Colon (tissue), 2 donors: ENCODE results near the gene ROBO1.

Experiments used
- FAIRE-seq: peaks from 2 replicates; lab custom pipeline; 2012; peaks lifted over from hg19 to GRCh38; lab: Jason Lieb, UNC
- donor health status: control.
- donor health status: control.

Gene ROBO1

DNA sequence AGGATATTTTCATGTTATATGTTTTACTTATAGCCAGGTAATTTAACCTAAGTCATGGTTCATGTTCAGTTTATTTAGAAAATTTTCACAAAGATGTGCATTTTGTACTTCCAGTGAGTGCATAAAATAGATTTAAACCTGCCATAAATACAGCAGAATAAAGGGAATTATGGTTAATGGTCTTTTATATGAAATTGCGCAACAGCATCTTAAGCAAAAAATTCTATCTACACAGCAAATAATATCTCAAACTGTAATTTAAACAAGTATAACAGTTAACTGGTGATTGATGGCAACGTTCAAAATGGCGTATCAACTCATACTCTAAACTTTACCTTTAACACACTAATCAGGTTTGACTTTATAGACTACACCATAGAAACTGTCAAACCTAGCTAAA, 97.6 kb downstream of the ROBO1 start:
- FAIRE-seq: no peak

DNA sequence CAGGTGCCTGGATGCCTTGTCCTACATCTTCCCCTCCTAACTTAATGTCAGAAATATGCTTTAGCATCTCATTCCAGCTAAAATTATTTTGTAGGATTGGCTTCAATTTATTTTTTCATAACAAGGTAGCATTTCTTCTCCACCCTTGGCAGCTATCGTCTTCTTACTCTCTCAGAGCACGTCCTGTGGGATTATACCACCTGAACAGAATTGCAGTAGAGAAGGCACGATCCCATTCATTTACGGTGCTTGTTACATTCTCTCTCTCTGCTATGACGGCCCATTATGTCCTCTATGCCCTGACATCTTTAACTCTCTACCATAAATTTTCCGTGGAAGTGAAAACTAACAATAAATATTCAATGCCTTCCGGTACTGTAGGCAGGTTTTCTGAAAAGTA, 103.3 kb downstream of the ROBO1 start:
- FAIRE-seq: no peak

DNA sequence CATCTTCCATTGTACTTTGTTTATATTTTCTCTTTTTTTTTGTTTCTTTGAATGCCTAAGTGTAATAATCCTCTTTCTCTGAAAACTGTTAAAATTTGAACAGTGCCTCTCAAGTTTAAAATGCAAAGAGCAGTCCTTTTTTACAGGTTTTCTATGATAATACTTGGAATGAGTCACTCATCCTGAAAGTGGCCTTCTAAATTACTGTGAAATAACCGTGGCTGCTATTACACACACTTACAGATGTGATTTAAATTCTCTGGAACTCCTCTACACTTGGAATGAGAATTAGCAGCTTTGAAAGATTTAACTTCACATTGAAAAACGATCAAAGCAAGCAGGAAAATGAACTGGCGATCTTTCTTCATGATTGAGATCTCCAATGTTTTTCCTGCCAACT, 105.9 kb downstream of the ROBO1 start:
- no peak for FAIRE-seq

GRCh38 chr3:79657076-79657475, 110.7 kb downstream of the ROBO1 start:
- FAIRE-seq: no peak

DNA sequence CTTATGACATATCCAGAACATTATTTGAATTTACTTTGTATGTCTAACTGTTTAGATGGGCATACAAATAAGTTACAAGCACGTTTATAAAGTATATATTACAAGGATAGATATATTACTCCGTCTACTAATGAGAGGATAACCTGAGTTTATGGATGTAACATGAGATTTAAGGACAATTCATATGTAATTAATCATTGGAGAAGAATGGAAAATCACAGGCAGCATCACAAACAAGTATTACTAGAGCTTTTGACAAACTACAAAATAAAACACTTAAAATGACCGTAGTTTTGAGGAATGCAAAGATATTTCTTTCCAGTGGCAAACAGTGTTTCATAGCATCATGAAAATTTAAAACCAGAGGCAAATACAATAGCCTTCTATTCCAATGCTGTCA, 113.8 kb downstream of the ROBO1 start:
- FAIRE-seq: no peak

GRCh38 chr3:79653266-79653830, 114.5 kb downstream of the ROBO1 start:
- no peak for FAIRE-seq

DNA sequence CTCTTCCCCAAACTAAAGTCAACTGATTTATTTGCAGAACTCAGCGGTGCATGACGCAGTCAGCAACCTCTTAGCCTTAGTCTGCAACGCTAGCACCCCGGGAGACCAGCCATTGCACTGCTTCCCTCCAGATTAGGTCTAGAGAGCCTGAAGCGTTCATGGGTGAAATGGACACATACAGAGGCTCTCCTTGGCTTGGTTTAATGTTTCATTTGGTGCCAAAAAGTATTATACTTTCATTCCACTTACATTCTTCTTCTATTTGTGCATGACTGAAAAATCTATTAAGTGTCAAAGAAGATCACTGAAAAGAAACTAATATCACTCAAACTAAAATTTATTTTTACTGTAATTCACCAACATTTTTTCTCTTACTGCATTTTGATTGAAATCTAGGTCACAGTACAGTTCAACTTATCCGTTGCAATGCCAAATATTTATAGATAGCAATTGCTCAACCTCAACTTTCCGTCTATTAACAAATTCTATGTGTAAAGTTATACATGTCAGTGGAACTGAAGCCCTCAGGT, 116.2 kb downstream of the ROBO1 start:
- FAIRE-seq: no peak

DNA sequence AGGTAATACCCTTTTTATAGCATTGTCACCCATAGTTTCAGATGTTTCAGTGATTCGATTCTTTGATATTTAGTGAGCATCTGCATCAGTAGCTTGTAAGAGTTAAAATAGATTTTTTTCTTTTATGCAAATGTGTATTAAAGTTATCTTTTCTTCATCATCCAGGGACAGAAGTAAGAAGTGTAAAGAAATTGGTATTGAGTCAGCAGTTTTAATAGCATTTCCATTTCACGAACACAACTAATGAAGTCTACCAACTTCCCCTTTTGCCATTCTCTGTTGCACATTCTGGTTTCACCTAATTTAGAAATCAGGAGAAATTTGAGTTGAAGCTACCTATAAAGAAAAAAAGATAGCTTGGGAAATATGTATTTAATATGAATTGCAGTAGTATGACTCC, 127.9 kb downstream of the ROBO1 start:
- no peak for FAIRE-seq

GRCh38 chr3:79636372-79636771, 131.4 kb downstream of the ROBO1 start:
- no peak for FAIRE-seq

DNA sequence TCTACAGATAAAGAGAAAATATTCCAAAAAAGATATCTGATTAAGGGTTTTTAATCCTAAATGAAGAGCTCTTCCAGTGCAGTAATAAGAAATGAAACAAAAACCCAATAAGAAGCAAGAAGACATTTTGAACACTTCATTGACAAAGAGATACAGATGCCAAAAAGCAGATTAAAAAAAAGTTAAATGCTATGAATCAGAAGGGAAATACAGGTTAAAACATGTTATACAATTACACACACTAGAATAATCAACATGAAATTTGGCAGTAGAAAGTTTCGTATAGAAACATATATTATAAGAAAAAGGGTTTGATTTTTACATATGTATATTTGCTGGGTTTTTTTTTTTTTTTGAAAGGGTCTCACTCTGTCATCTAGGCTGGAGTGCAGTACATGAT, 135.0 kb downstream of the ROBO1 start:
- FAIRE-seq: no peak

GRCh38 chr3:79618883-79619282, 148.9 kb downstream of the ROBO1 start:
- no peak for FAIRE-seq

DNA sequence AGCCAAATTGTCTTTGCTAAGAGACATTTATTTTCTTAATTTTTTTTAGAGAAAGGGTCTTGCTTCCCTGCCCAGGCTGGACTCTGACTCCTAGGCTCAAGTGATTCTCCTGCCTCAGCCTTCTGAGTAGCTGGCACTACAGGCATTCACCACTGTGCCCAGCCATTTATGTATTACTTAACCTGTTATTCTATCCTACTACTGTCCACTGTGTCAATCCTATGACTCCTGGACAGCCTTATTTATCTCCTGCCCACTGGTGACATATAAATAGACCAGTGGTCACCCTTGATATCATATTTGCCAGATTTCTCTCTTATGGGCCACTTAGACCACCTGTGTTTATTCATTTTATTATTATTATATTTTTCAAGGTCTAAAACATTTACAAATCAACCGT, 161.4 kb downstream of the ROBO1 start:
- no peak for FAIRE-seq

DNA sequence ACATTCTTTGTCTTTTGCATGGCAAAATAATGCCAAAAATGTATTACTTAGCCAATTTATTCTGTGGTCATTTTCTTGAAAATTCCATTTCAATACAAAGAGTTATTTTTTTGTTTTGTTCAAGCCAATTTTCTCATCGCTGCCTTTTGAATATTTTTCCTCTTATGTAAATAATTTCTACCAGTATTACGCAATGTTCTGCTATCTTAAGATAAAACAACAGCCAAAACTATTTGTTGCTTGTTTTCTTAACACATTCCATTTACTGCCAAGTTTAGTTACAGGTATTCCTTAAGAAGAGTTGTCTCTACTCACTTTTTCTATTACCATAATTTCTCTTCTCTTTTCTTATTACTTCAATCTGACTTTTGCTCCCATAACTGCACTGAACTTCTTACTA, 163.1 kb downstream of the ROBO1 start:
- FAIRE-seq: no peak

DNA sequence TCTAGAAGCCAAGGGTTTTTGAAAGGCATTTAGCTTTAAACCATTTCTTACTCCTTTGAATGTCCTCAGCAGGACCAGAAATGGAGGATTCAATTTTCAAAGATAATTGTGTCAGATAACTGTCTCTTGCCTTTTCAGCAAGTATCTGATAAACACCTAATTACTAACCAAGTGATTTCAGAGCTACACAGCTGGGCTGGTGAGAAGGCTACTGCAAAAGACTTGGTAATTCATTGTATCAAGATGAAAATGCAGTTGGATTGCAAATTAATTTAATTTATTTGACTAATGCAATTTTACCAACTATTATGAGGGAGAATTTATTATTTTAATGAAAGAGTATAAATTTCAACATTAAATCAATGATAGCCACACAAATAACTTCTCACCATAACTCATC, 165.4 kb downstream of the ROBO1 start:
- no peak for FAIRE-seq

DNA sequence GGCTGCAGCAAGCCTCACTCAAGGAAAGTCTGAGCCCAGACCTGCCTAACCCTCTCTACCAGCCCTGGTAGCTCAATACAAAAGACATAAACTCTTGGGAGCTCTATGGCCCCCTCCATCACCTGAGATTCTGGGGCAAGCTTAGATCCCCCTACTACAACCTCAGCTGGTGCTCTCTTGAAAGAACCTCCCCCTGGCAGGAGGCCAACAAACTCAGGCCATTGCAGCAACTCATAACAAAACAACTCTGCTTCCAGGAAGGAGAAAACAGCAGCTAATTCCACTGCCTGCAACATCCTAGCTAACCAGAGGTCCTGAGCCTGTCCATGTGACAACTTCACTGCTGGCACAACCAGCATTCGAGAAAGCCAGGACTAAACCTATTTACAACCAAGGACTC, 169.2 kb downstream of the ROBO1 start:
- FAIRE-seq: no peak

DNA sequence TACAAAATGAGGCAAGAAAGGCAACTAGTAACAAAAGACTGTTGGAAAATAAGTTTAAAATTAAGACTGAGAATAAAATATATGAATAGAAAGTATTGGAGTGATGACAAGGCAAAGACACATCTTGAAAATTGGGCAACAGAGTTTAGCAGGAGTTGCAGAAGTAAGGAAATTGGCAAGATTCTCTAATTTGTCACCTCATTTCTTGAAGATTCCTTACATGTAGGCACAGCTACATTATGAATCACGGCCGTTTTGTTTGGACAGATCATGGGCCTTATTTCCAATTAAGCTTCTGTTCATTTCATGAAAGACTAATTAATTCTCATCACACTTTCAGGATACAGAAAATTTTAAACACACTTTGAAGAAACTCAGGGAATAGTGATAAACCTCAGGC, 170.1 kb downstream of the ROBO1 start:
- no peak for FAIRE-seq

DNA sequence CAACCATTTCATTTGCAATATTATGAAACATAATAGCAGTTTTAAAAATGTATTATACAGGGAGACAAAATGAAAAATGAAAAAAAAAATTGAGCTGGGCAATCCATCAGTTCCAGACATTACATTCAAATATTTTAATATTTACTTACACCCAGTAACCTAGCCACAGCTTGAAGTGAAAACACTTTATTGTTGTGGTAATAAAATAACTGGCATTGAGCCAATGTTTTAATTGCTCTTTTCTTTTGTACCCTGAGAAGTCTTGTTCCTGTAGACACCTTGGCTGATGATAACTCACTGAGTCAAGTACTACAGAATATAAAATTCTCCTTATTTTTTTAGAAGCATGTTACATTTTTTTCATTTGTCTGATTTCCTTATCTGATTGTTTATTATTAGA, 180.6 kb downstream of the ROBO1 start:
- no peak for FAIRE-seq

- FAIRE-seq: no peak
Observed at GRCh38 chr3:79586232-79586631, 181.6 kb downstream of the ROBO1 start.

DNA sequence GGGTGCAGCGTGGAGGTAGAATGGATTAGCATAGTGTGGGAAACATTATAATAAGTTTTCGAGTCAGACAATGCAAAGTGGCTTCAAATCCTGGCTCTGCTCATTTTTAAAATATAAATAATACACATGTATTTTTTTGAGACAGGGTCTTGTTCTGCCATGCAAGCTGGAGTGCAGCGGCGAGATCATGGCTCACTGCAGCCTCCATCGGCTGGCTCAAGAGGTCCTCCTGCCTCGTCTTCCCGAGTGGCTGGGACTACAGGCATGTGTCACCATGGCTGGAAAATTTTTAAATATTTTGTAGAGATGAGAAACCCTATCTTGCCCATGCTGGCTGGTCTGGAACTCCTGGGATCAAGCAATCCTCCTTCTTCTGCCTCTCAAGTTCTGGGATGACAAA, 194.9 kb downstream of the ROBO1 start:
- FAIRE-seq: no peak

DNA sequence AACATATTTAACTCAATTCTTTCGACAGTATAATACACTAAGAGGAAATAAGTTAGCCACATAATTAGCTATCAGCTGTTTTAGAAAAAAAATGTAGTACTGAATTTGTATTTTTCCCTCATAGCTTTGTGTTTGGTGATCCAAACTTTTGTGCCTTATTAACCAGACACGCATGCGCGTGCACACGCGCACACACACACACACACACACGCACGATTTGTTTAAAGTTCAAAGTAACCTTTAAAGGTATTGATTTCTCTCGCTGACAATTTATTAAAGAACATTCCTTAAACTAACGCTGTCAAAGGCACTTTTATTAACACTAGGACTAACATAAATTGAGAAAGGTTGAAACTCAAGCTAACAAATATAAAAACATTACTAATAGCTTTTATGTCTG, 198.9 kb downstream of the ROBO1 start:
- FAIRE-seq: no peak

DNA sequence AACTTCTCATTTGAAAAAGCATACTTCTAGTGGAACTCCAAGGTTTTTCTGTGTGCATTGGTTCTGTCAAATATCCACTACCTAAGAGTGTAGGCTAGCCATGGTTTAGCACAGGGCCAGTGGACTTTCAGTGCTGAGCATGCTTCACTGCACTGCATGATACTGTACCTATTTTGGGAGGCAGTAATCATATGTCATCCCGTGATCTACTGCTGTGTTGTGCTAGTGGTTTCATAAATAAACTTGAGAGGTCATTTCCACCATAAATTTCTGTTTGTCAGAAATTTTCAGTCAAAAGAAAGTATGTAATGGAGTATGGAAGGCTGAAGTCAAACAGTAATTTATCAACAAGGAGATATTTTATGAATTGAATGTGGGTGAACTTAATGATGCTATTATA, 203.6 kb downstream of the ROBO1 start:
- no peak for FAIRE-seq

DNA sequence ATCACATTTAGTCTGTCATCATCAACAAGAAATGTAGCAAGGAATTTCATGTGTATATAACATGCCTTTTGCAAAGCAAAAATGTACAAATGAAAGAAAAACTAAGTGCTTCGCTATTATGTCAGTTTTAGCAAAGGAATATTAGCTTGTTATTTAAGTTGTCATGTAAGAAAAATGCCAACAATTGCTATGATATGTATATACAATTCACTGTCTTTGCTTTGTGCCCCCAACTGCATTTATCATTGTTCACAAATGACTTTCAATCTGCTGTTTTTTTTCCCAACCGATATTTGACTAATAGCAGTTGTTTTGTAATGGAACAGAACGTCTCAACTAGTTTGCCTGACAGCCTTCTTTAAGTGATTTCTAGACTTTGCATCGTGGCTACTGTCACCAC, 207.1 kb downstream of the ROBO1 start:
- no peak for FAIRE-seq

GRCh38 chr3:79558943-79559342, 208.9 kb downstream of the ROBO1 start:
- no peak for FAIRE-seq

DNA sequence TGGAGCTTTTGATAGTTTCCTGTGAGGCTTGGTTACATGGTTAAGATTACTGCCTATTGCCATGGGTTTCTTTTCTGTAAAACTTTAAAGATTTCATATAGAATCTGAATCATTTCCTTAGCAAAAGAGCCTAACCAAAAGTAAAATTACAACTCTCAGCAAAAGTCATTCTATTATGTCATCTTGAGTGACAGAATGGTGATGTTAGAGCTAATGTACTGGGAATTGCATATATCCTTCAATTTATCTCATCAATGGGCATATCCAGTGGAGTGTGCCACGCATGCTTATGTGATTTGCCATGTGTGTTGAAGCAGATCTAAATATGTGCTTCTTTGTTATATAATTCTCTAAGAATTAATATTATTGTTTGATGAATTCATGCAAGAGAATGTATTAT, 212.1 kb downstream of the ROBO1 start:
- FAIRE-seq: no peak

GRCh38 chr3:79551997-79552396, 215.8 kb downstream of the ROBO1 start:
- no peak for FAIRE-seq
